HepG2 (cell line): ENCODE measurements around the gene PMFBP1. TPM values are rescaled to one million over a fixed set of nuclear protein-coding genes. Genes with fewer than 3 reads are reported as not detected.

ENCODE experiments used
- AHDC1 ChIP-seq: sonication (generic); formaldehyde crosslinking; IDR thresholded peaks from 2 replicates; pipeline ENCODE4 v1.5.1; 2020; ENCODE audit warnings: mild to moderate bottlenecking, missing genetic modification reagents, borderline replicate concordance
- CC2D1A ChIP-seq: sonication (generic); formaldehyde crosslinking; IDR thresholded peaks from 2 replicates; pipeline ENCODE4 v1.8.1; 2023; ENCODE audit warnings: mild to moderate bottlenecking, missing genetic modification reagents
- MTA1 ChIP-seq: sonication (generic); formaldehyde crosslinking; IDR thresholded peaks from 2 replicates; pipeline ENCODE4 v1.4.0; 2020; ENCODE audit warnings: missing genetic modification reagents, mild to moderate bottlenecking, borderline replicate concordance
- MZF1 ChIP-seq: sonication (generic); formaldehyde crosslinking; IDR thresholded peaks from 2 replicates; pipeline ENCODE4 v1.8.1; 2023; ENCODE audit warnings: mild to moderate bottlenecking, missing genetic modification reagents, borderline replicate concordance
- RXRB ChIP-seq: IDR thresholded peaks from 2 replicates; pipeline ENCODE4 v1.6.1; 2016; ENCODE audit warnings: borderline replicate concordance, missing genetic modification reagents, missing compliant biosample characterization
- SALL2 ChIP-seq: sonication (generic); formaldehyde crosslinking; IDR thresholded peaks from 2 replicates; pipeline ENCODE4 v1.8.1; 2023; ENCODE audit warnings: mild to moderate bottlenecking, missing genetic modification reagents, inconsistent platforms
- SETDB1 ChIP-seq: sonication (generic); formaldehyde crosslinking; IDR thresholded peaks from 2 replicates; pipeline ENCODE4 v1.5.1; 2020; ENCODE audit warnings: missing genetic modification reagents, mild to moderate bottlenecking, borderline replicate concordance
- SP1 ChIP-seq, 2 experiments: fragments of 450-650 bp in 1 of 2; sonication (generic) in 1 of 2; formaldehyde crosslinking in 1 of 2; IDR thresholded peaks; 2 replicates each; pipeline versions ENCODE4 v1.4.0 to v1.6.1; 2016 to 2020; ENCODE audit warnings: missing genetic modification reagents in 1 of 2
- TP53 ChIP-seq: sonication (generic); formaldehyde crosslinking; conservative IDR thresholded peaks from 2 replicates; pipeline ENCODE4 v1.4.0; 2020; ENCODE audit warnings: missing genetic modification reagents
- ZBTB46 ChIP-seq: sonication (generic); formaldehyde crosslinking; IDR thresholded peaks from 2 replicates; pipeline ENCODE4 v1.4.0; 2020; ENCODE audit warnings: mild to moderate bottlenecking, missing genetic modification reagents, borderline replicate concordance
- ZFP90 ChIP-seq: sonication (generic); formaldehyde crosslinking; IDR thresholded peaks from 2 replicates; pipeline ENCODE4 v1.8.0; 2022; ENCODE audit warnings: missing genetic modification reagents, mild to moderate bottlenecking, inconsistent platforms, borderline replicate concordance
- ZNF770 ChIP-seq: sonication (generic); formaldehyde crosslinking; IDR thresholded peaks from 2 replicates; pipeline ENCODE4 v1.5.0; 2020; ENCODE audit warnings: mild to moderate bottlenecking, missing genetic modification reagents
- ZSCAN20 ChIP-seq: sonication (generic); formaldehyde crosslinking; IDR thresholded peaks from 2 replicates; pipeline ENCODE4 v1.4.0; 2020; ENCODE audit warnings: missing genetic modification reagents, mild to moderate bottlenecking, borderline replicate concordance
- ZSCAN21 ChIP-seq: sonication (generic); formaldehyde crosslinking; IDR thresholded peaks from 2 replicates; pipeline ENCODE4 v1.8.0; 2022; ENCODE audit warnings: mild to moderate bottlenecking, missing genetic modification reagents, moderate library complexity, borderline replicate concordance
- polyA plus RNA-seq, 8 experiments: library from polyadenylated mRNA; depleted of rRNA in 3 of 8; stranded (reverse) in 7 of 8; unstranded in 1 of 8; fragments of >200 nt; fragmentation: Illumina TruSeq in 4 of 8; extraction: Trizol in 4 of 8; gene quantifications; 2 replicates each; pipeline versions ENCODE4 v1.2.1 to v1.2.3, GENCODE V29; 2011 to 2016; ENCODE audit warnings: low read depth in 4 of 8, missing spikeins in 1 of 8, mixed read lengths in 1 of 8; ENCODE audit not compliant: insufficient read depth in 1 of 8
- total RNA-seq, 5 experiments: library from RNA; depleted of rRNA; stranded (reverse); fragments of >200 nt; fragmentation: Illumina TruSeq; extraction: Trizol; gene quantifications; 2 replicates each; pipeline ENCODE4 v1.2.3, GENCODE V29; 2016; ENCODE audit warnings: low read depth in 1 of 5
- TF ChIP-seq, protein P1 (sequence below): sonication (generic); formaldehyde crosslinking; IDR thresholded peaks from 2 replicates; pipeline ENCODE4 v1.8.0; 2022; ENCODE audit warnings: mild to moderate bottlenecking, missing genetic modification reagents, moderate library complexity
- TF ChIP-seq, protein P2 (sequence below): sonication (generic); formaldehyde crosslinking; IDR thresholded peaks from 2 replicates; pipeline ENCODE4 v1.5.0; 2020; ENCODE audit warnings: missing genetic modification reagents

PMFBP1 gene
- total and polyA plus RNA-seq, 2 of the 13 experiments (the other 11 are each of a cell fraction or from before 2014, with no cell fraction given): 1.9 to 3.8 TPM

DNA sequence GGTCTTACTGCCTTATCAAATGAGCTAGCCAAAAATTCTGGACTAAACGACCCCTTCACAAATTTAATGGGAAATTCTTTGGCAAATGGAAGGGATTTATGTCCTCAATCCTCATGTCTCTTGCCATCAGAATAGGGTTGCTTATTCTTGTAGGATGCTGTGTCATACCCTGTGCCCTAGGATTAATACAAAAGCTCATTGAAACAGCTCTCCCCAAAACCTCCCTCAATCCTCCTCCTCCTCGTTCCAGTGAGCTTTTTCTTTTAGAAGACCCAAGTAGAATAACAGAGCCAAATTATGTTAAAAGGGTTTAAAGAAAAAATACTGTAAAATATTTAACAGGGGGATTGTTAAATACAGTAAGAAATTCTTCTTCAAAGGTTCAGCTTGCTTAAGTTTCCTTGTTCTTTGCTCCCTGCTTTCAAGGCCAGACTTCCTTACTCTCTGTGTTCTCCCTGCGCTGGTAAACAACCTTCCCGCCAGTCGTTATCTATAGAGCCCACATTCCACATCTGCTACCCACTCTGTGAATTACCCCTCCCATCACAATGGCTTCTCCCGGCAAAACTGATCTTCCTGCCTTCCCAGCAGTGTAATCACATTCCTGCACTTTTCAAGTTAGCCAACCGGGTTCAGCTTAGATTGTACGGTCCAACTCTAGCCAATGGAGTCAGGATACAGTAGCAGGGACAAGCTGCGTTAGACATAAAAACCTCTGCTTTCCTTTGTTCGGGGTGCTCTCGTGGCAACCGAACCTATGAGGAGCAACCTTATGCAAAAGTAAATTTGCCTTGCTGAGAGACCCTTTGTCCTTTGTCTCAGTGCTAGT, 99.2 kb downstream of the PMFBP1 start (continued):
- TF ChIP-seq ZNF770 (CRISPR knock-in tag) (0 out of 2 replicates have a peak, but pooled peaks have one; percentile 37), ZSCAN21 (CRISPR knock-in tag) (no peak), TP53 (CRISPR knock-in tag) (0 out of 2 replicates have a peak, but pooled peaks have one; percentile 35), RXRB (CRISPR knock-in tag) (peak; percentile 68; the same call in 1 of the 2 replicates), MZF1 (CRISPR knock-in tag) (no peak), ZSCAN20 (CRISPR knock-in tag) (no peak), CC2D1A (CRISPR knock-in tag) (no peak), ZFP90 (CRISPR knock-in tag) (peak; percentile 52; the same call in 1 of the 2 replicates), ZBTB46 (CRISPR knock-in tag) (no peak), AHDC1 (peak; percentile 75; the same call in 1 of the 2 replicates), SETDB1 (CRISPR knock-in tag) (no peak), MTA1 (CRISPR knock-in tag) (no peak), SP1 (IDR thresholded peaks at IDR 0.05) (no peak), SP1 (CRISPR knock-in tag; IDR thresholded peaks at IDR 0.05) (no peak), SALL2 (CRISPR knock-in tag) (0 out of 2 replicates have a peak, but pooled peaks have one; percentile 46)
- TF ChIP-seq, protein P1, sequence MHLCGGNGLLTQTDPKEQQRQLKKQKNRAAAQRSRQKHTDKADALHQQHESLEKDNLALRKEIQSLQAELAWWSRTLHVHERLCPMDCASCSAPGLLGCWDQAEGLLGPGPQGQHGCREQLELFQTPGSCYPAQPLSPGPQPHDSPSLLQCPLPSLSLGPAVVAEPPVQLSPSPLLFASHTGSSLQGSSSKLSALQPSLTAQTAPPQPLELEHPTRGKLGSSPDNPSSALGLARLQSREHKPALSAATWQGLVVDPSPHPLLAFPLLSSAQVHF: no peak
- TF ChIP-seq, protein P2, sequence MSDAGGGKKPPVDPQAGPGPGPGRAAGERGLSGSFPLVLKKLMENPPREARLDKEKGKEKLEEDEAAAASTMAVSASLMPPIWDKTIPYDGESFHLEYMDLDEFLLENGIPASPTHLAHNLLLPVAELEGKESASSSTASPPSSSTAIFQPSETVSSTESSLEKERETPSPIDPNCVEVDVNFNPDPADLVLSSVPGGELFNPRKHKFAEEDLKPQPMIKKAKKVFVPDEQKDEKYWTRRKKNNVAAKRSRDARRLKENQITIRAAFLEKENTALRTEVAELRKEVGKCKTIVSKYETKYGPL: no peak
